Activated naive CD8-positive, alpha-beta T cell treated with anti-CD3 and anti-CD28 coated beads, Interleukin-2, amount 50 U/mL, for 24 hours (primary cell): ENCODE data around the gene GSE1.

Experiments used
- ATAC-seq: fragments of 150-1000 bp; cut with Tn5 transposase; one replicate; pipeline ENCODE4 v1.10.0; 2021
- DNase-seq: peaks from one replicate; pipeline ENCODE4 v3.0.0; 2021
- H3K27ac Mint-ChIP-seq: one replicate; pipeline ENCODE4 v1.8.0; 2021; ENCODE audit warnings: mild to moderate bottlenecking, mixed read lengths
- H3K27me3 Mint-ChIP-seq: one replicate; pipeline ENCODE4 v1.8.0; 2021; ENCODE audit warnings: mixed read lengths
- H3K36me3 Mint-ChIP-seq: one replicate; pipeline ENCODE4 v1.8.0; 2021; ENCODE audit warnings: low read depth, mixed read lengths
- H3K4me1 Mint-ChIP-seq: one replicate; pipeline ENCODE4 v1.8.0; 2021; ENCODE audit warnings: mixed read lengths
- H3K4me3 Mint-ChIP-seq: one replicate; pipeline ENCODE4 v1.8.0; 2021; ENCODE audit warnings: mild to moderate bottlenecking, moderate library complexity, mixed read lengths
- H3K9me3 Mint-ChIP-seq: one replicate; pipeline ENCODE4 v1.8.0; 2021; ENCODE audit warnings: mixed read lengths

GSE1 gene

DNA sequence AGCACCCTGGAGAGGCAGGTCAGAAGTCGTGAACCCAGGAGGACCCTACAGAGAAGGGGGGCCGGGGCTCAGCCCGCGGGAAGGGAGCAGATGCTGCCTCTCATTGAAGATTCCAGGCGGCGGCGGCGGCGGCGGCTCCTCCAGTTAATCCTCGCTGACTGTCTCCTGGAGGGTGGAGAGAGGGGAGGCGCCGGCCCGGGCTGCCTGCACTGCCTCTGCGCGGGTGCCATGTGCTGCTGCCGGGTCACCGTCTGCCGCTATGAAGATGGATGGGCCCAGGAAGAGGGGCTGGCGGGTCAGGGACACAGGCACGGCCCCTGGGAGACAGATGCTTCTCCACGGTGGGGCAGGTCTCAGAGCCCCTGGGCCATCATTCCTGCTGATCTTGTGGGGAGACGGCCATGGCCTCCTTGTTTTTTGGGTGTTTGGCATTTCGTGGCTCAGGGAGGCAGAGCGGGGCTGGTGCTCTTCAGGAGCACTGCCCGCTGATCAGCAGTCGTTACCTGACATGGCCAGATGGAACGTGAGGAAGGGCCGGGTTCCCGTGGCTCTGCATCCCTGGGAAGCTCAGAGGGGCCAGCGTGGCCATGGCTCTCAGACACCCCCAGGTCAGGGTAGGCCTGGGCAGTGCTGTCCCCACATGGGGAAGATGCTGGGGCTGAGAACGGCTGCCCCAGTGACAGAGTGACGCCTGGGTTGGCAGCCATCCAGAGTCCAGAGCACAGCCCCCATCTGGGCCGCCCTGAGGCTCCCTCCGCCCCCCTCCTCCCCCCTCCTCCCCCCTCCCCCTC is 39.5 kb downstream of the GSE1 start:
- Mint-ChIP-seq H3K9me3 (no peaks in the 10 kb centered on the region), H3K4me1 (peaks cover 5% of the 10 kb centered on the region), H3K36me3 (peaks cover 8% of the 10 kb centered on the region), H3K27me3 (no peaks in the 10 kb centered on the region), H3K4me3 (no peak overlapping the region), H3K27ac (no peak overlapping the region)
- DNase-seq (peak; percentile 23), ATAC-seq (no peak)

GRCh38 chr16:85653290-85653891 is 40.3 kb downstream of the GSE1 start:
- Mint-ChIP-seq H3K27me3 (no peaks in the 10 kb centered on the region), H3K36me3 (peaks cover 10% of the 10 kb centered on the region), H3K27ac (no peak overlapping the region), H3K4me3 (no peak overlapping the region), H3K4me1 (peaks cover 5% of the 10 kb centered on the region), H3K9me3 (no peaks in the 10 kb centered on the region)
- DNase-seq: no peak
- ATAC-seq: no peak

- DNase-seq: no peak
- Mint-ChIP-seq H3K27ac (no peak overlapping the region), H3K27me3 (no peaks in the 10 kb centered on the region), H3K9me3 (no peaks in the 10 kb centered on the region), H3K36me3 (peaks cover 7% of the 10 kb centered on the region), H3K4me3 (no peak overlapping the region), H3K4me1 (no peaks in the 10 kb centered on the region)
- no peak for ATAC-seq
Observed at GRCh38 chr16:85654251-85655095, 41.4 kb downstream of the GSE1 start.

GRCh38 chr16:85655216-85656129 is 42.4 kb downstream of the GSE1 start:
- Mint-ChIP-seq H3K27ac (no peak overlapping the region), H3K9me3 (no peaks in the 10 kb centered on the region), H3K27me3 (no peaks in the 10 kb centered on the region), H3K4me3 (no peak overlapping the region), H3K4me1 (no peaks in the 10 kb centered on the region), H3K36me3 (peaks cover 7% of the 10 kb centered on the region)
- no peak for ATAC-seq
- DNase-seq: no peak

DNA sequence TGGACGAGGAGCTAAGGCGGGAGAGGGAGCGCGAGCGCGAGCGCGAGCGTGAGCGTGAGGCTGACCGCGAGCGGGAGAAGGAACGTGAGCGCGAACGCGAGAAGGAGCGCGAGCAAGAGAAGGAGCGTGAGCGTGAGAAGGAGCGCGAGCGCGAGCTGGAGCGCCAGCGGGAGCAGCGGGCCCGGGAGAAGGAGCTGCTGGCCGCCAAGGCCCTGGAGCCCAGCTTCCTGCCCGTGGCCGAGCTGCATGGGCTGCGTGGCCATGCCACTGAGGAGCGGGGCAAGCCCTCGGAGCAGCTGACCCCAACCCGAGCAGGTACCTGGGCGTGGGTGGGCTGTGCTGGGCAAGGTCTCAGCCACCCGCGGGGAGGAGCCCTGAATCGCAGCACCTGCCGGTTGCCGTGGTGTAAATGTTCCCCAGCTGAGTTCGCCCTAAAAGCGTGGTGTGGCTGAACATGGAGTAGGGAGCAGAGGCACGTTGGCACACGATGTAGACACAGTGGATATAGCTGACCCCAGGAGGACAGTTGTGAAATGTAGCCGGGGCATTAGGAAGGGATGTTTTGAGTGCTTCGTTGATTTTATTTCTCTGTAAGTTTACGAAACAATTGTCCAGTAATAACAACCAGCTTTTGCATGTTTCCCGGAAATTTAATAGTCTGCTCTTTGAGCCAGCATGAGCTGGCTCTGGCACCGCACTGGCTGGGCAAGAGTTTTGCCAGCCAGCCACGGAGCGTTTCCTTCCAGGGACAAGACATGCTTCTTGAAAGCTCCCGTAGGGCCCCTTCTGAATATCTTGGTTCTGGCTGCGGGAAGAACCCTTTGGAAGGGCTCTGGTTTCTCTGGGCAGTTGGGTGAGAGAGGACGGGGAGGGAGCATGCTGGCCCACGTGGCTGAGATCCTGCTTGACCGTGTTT is 43.5 kb downstream of the GSE1 start:
- DNase-seq: no peak
- H3K9me3 Mint-ChIP-seq: no peaks in the 10 kb centered on the region
- ATAC-seq: no peak
- H3K36me3 Mint-ChIP-seq: peaks cover 7% of the 10 kb centered on the region
- no peak overlapping the region for H3K27ac Mint-ChIP-seq
- H3K27me3 Mint-ChIP-seq: no peaks in the 10 kb centered on the region
- H3K4me3 Mint-ChIP-seq: no peak overlapping the region
- no peaks in the 10 kb centered on the region for H3K4me1 Mint-ChIP-seq

DNA sequence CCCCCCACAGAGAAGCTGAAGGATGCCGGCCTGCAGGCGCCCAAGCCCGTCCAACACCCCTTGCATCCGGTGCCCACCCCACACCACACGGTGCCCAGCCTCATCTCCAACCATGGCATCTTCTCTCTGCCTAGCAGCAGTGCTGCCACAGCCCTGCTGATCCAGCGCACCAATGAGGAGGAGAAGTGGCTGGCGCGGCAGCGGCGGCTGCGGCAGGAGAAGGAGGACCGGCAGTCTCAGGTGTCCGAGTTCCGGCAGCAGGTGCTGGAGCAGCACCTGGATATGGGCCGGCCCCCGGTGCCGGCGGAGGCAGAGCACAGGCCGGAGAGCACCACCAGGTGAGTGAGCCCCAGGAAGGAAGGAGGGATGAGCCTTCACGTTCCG is 44.1 kb downstream of the GSE1 start:
- no peak overlapping the region for H3K27ac Mint-ChIP-seq
- DNase-seq (no peak), ATAC-seq (no peak)
- H3K9me3 Mint-ChIP-seq: no peaks in the 10 kb centered on the region
- no peak overlapping the region for H3K4me3 Mint-ChIP-seq
- H3K27me3 Mint-ChIP-seq: no peaks in the 10 kb centered on the region
- H3K4me1 Mint-ChIP-seq: no peaks in the 10 kb centered on the region
- H3K36me3 Mint-ChIP-seq: peaks cover 7% of the 10 kb centered on the region

DNA sequence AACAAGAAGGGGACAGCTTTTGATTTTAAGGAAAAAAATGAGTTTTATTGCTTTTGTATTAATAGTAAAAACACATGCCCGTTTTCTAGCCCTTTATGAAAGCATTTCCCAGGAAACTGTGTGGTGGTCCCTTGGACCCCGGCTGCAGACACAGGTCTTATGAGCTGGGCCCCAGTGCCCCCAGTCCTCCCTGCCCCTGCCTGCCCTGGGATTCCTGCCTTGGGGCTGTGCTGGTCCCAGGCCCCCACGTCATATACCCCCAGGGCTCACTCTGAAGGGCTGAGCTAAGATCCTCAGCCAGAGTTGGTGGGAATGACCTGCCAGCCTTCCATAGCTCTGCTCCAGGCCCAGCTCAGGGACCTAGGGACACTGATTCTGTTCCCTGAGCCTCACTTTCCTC is 44.9 kb downstream of the GSE1 start:
- no peak overlapping the region for H3K4me3 Mint-ChIP-seq
- H3K9me3 Mint-ChIP-seq: no peaks in the 10 kb centered on the region
- peaks cover 7% of the 10 kb centered on the region for H3K36me3 Mint-ChIP-seq
- ATAC-seq: no peak
- no peaks in the 10 kb centered on the region for H3K27me3 Mint-ChIP-seq
- no peaks in the 10 kb centered on the region for H3K4me1 Mint-ChIP-seq
- no peak for DNase-seq
- no peak overlapping the region for H3K27ac Mint-ChIP-seq

DNA sequence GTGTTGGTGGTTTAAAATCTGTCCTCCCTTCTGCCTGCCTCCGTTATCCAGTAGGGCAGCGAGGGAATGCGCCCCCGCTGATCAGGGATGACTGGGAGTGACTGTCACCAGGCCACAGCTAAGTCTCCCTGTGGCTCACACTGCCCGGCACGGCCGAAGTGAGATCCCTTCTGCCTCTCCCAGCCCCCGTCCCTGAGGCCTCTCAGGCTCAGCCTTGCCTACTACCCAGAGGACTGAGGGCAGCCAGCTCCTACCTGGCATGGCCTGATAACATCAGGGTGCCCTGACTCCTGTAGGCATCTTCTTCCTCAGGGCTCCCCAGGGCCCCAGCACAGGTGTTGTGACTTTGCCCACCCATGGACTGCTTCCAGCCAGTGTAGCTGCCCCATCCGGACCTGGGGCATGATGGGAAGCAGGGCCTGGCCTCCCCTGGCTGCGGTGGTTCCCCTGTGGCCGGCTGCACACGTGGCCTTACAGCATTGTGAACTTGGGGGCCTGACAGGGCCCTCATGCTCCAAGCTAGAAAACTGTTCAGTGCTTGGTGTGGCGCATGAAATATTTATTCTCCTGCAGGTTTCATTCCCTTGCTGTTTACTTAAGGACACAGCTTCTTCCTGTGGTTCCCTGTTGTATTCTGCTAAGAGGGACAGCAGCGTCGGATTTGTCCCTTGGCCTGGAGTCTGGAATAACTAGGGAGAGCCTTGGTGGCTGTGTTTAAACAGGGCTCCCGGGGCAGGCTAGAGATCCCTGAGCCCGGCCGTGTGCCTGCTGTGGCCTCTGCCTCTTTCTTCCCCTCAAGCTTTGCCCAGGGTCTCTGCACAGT is 45.6 kb downstream of the GSE1 start:
- ATAC-seq: no peak
- peaks cover 7% of the 10 kb centered on the region for H3K36me3 Mint-ChIP-seq
- H3K27ac Mint-ChIP-seq: no peak overlapping the region
- H3K9me3 Mint-ChIP-seq: no peaks in the 10 kb centered on the region
- H3K27me3 Mint-ChIP-seq: no peaks in the 10 kb centered on the region
- H3K4me1 Mint-ChIP-seq: no peaks in the 10 kb centered on the region
- DNase-seq: no peak
- no peak overlapping the region for H3K4me3 Mint-ChIP-seq

DNA sequence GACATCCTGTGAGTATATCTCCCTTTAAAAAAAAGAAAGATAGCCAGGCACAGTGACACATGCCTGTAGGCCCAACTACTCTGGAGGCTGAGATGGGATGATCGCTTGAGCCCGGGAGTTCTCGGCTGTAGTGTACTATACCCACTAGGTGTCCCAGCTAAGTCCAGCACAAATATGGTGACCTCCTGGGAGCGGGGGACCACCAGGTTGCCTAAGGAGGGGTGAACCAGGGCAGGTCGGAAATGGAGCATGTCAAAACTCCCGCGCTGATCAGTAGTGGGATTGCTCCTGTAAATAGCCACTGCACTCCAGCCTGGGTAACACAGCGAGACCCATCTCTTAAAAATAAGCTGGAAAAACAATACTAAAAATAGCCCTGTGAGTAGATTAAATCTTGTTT is 46.2 kb downstream of the GSE1 start:
- H3K9me3 Mint-ChIP-seq: no peaks in the 10 kb centered on the region
- no peaks in the 10 kb centered on the region for H3K4me1 Mint-ChIP-seq
- DNase-seq (no peak), ATAC-seq (no peak)
- no peak overlapping the region for H3K4me3 Mint-ChIP-seq
- H3K27ac Mint-ChIP-seq: peak overlapping the region; percentile 12
- peaks cover 7% of the 10 kb centered on the region for H3K36me3 Mint-ChIP-seq
- H3K27me3 Mint-ChIP-seq: no peaks in the 10 kb centered on the region

DNA sequence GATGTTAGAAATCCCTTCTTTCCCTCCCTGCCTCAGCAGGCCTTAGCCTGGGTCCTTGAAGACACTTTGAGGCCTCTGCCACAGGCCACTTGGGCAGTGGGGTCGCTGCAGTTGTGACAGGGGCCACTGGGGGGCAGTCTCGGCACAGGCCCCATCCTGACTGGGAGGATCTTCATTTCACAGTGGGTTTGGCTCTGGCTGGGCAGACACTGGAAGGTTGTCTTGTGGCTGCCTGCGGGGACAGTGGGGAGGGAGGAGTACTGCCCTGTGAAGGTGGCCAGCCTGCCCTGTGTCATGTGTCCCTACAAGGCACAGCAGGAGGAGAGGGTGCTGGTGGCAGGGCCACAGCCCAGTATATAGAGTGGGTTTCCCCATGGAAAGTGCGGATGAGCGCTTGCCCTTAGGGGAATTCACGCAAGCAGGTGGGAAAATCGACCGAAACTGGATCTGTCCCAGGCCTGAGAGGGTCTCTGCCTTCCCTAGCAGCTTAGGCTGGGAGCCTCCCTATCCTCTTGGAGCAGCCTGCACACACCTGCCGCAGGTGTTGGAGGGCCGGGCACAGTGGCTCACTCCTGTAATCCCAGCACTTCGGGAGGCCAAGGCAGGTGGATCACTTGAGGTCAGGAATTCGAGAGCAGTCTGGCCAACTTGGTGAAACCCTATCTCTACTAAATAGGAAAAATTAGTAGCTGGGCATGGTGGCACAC is 46.8 kb downstream of the GSE1 start:
- H3K4me1 Mint-ChIP-seq: no peaks in the 10 kb centered on the region
- H3K27me3 Mint-ChIP-seq: no peaks in the 10 kb centered on the region
- H3K27ac Mint-ChIP-seq: peak overlapping the region; percentile 12
- ATAC-seq: peak; percentile 78
- H3K9me3 Mint-ChIP-seq: no peaks in the 10 kb centered on the region
- DNase-seq: peak; percentile 78
- H3K4me3 Mint-ChIP-seq: no peak overlapping the region
- H3K36me3 Mint-ChIP-seq: peaks cover 9% of the 10 kb centered on the region

GRCh38 chr16:85660843-85661739 is 48.0 kb downstream of the GSE1 start:
- no peaks in the 10 kb centered on the region for H3K9me3 Mint-ChIP-seq
- H3K36me3 Mint-ChIP-seq: peaks cover 13% of the 10 kb centered on the region
- H3K27me3 Mint-ChIP-seq: no peaks in the 10 kb centered on the region
- no peaks in the 10 kb centered on the region for H3K4me1 Mint-ChIP-seq
- DNase-seq (no peak), ATAC-seq (no peak)
- H3K4me3 Mint-ChIP-seq: no peak overlapping the region
- no peak overlapping the region for H3K27ac Mint-ChIP-seq
